Gastroesophageal sphincter (tissue), 3 donors: ENCODE data around the gene NR3C2.

ENCODE experiments used
- CTCF ChIP-seq, 4 experiments: fragments of 200-600 bp in 2 of 4; fragments of 450-650 bp in 2 of 4; sonication (generic) in 1 of 4; IDR thresholded peaks; one replicate each; pipeline ENCODE4 v1.5.1; 2017 to 2019; ENCODE audit warnings: antibody characterized with exemption in 4 of 4, mild to moderate bottlenecking in 2 of 4, moderate library complexity in 2 of 4
- POLR2A ChIP-seq, 2 donors: fragments of 450-650 bp; IDR thresholded peaks; one replicate each; pipeline ENCODE4 v1.6.1; 2017; ENCODE audit warnings: antibody characterized with exemption in 2 of 2, mild to moderate bottlenecking in 2 of 2, moderate library complexity in 1 of 2
- POLR2AphosphoS5 ChIP-seq: sonication (generic); formaldehyde crosslinking; IDR thresholded peaks from one replicate; pipeline ENCODE4 v1.6.1; 2017; ENCODE audit warnings: antibody characterized with exemption

- TF ChIP-seq POLR2AphosphoS5 (no peak), CTCF (IDR thresholded peaks at IDR 0.05) (no peak), POLR2A (IDR thresholded peaks at IDR 0.05) (no peak)
These were observed 15.6 kb downstream of the NR3C2 start for GRCh38 chr4:148426643-148427042.
